ENCODE measurements around the gene TRPM4. TPM values are rescaled to one million over a fixed set of nuclear protein-coding genes. Genes with fewer than 3 reads are reported as not detected.
"Not testable (repeated sequence)": the region's sequence is repeated elsewhere in the genome, so short reads cannot be mapped to it uniquely, and the experiment has no call there.

TRPM4 gene
- total RNA-seq, 4 donors from 2014 or later: 7.6 to 28.9 (median 18.0) TPM

DNA sequence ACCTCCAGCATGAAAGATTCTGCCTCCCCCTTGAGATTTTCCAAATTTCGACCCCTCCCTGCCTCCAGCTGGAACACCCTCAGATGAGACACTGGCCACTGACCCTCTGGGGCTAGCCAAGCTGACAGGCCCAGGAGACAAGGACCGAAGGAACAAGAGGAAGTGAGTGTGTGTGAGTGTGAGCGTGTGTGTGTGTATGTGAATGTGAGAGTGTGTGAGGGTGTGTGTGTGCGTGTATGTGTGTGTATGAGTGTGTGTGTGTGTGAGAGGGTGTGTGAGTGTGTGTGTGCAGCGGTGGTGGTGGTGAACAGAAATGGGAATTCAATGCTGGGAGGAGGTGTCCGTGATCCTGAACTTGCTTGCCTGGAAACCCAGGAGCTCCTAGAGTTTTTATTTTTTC, 16.2 kb upstream of the TRPM4 start:
- DNase-seq: no peak
- Histone ChIP-seq H3K27me3 (peaks cover 0 to under 1% (median 0%) of the 10 kb centered on the region in 4 donors), H3K4me3 (no peak overlapping the region), H3K36me3 (no peaks in the 10 kb centered on the region), H3K9me3 (no peaks in the 10 kb centered on the region), H3K4me1 (peaks cover 8 to 35% (median 16%) of the 10 kb centered on the region in 3 donors), H3K27ac (no peak overlapping the region)
- 83 to 85% methylated on average over 6 of the region's 6 CpGs for WGBS, 2 donors
- intact Hi-C loops (cut with DNase I): no loop called here
- TF ChIP-seq POLR2A (IDR thresholded peaks at IDR 0.05): no peak
- TF ChIP-seq, protein P1, sequence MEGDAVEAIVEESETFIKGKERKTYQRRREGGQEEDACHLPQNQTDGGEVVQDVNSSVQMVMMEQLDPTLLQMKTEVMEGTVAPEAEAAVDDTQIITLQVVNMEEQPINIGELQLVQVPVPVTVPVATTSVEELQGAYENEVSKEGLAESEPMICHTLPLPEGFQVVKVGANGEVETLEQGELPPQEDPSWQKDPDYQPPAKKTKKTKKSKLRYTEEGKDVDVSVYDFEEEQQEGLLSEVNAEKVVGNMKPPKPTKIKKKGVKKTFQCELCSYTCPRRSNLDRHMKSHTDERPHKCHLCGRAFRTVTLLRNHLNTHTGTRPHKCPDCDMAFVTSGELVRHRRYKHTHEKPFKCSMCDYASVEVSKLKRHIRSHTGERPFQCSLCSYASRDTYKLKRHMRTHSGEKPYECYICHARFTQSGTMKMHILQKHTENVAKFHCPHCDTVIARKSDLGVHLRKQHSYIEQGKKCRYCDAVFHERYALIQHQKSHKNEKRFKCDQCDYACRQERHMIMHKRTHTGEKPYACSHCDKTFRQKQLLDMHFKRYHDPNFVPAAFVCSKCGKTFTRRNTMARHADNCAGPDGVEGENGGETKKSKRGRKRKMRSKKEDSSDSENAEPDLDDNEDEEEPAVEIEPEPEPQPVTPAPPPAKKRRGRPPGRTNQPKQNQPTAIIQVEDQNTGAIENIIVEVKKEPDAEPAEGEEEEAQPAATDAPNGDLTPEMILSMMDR (IDR thresholded peaks at IDR 0.05): no peak

DNA sequence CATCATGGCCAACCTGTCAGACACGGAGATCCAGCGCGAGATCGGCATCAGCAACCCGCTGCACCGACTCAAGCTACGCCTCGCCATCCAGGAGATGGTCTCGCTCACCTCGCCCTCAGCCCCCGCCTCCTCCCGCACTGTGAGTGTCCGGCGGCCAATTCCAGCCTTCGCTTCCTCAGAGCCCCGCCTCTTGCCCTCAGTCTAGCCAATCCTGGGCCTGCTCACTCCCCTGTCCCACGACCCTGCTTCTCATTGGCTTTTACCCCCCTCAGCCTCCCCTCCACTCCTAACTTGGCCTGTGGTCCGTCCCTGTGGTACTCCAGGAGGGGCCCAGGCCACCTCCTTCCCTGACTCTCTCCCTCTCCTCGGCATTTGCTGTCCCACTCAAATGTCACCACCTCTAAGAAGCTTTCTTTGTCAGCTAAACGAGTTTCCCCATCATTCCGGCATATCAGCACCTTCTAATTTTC, 14.7 kb upstream of the TRPM4 start:
- intact Hi-C loops (cut with DNase I): no loop called here
- 2 to 6% methylated on average over 16 to 21 of the region's 21 CpGs for WGBS, 2 donors

DNA sequence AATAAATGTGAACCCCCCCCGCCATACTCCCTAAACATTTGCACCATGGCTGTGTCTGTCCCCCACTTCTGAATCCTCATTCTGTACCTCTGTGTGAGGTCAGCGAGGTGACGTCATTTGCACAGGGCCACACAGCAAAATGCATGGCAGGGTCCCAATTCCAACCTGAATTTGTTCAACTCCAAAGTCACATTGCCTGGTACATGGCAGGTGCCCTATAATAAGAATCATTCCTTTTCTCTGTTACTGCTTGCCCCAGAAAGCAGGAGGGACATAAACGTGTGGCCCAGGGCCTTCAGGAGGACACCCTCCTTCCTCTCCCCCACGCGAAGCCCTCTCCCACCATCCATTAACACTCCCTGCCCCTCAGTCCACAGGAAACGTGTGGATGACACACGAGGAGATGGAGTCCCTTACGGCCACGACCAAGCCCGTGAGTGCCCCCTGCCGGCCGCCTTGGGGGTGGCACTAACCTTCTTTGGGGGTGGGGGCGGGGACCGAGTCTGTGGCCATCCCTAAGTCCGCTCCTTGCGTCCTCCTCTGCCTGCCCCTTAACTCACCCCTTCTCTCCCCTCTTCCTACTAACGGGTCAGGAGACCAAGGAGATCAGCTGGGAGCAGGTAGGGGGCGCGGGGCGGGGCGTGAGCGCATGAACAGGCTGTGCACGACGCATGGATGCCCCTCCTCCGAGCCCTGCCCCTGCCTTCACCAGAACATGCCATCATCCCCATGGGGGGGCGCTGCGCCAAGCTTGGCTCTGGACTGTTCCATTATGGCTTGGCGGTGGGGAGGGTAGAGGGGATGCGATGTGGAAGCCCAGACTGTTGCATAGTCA, 11.8 kb upstream of the TRPM4 start:
- Histone ChIP-seq H3K4me3 (peak overlapping the region in 2 of 4 donors; percentile 15 to 56), H3K36me3 (no peaks in the 10 kb centered on the region), H3K9me3 (no peaks in the 10 kb centered on the region), H3K4me1 (peaks cover 17 to 56% (median 25%) of the 10 kb centered on the region in 3 donors), H3K27ac (no peak overlapping the region), H3K27me3 (peaks cover 0 to 13% (median 0%) of the 10 kb centered on the region in 4 donors)
- no peak for DNase-seq
- 13 to 18% methylated on average over 8 to 14 of the region's 30 CpGs for WGBS, 2 donors
- TF ChIP-seq, protein P1 (IDR thresholded peaks at IDR 0.05): peak; percentile 69 to 90 (median 78)
- no peak for TF ChIP-seq POLR2A (IDR thresholded peaks at IDR 0.05)
- intact Hi-C loops (cut with DNase I): loop anchor here (5.0 kb wide), 1 partner anchor 48 kb away; no protein-coding TSS in a partner anchor

More for the DNA sequence above, 14.7 kb upstream of the TRPM4 start:
- Histone ChIP-seq H3K27ac (peak overlapping the region in 1 of 4 donors; percentile 3), H3K27me3 (peaks cover 0 to 5% (median 0%) of the 10 kb centered on the region in 4 donors), H3K4me1 (peaks cover 8 to 28% (median 9%) of the 10 kb centered on the region in 3 donors), H3K4me3 (peak overlapping the region in 3 of 4 donors; percentile 32 to 65 (median 43)), H3K9me3 (no peaks in the 10 kb centered on the region), H3K36me3 (no peaks in the 10 kb centered on the region)
- no peak for DNase-seq
- TF ChIP-seq, protein P1 (IDR thresholded peaks at IDR 0.05): no peak
- no peak for TF ChIP-seq POLR2A (IDR thresholded peaks at IDR 0.05)

DNA sequence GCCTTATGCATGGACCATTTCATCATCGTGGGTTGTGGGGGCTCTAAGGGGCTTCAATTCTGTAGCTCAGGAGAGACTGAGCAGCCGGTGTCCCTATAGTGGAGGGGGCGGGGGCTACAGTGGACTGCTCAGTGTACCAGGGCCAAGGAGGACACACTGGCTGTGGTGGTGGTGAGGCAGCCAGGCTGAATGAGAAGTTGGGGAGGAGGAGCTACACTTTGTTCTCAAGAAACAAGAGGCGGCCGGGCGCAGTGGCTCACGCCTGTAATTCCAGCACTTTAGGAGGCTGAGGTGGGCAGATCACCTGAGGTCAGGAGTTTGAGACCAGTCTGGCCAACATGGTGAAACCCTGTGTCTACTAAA, 11.2 kb upstream of the TRPM4 start:
- H3K27ac ChIP-seq, H3K36me3 ChIP-seq, DNase-seq, H3K9me3 ChIP-seq: not testable (repeated sequence)
- 50 to 57% methylated on average over 4 to 7 of the region's 7 CpGs for WGBS, 2 donors
- H3K4me1 ChIP-seq: peaks cover 23 to 62% (median 31%) of the 10 kb centered on the region in 3 donors
- intact Hi-C loops (cut with DNase I): loop anchor here (5.0 kb wide), 1 partner anchor 49 kb away; no protein-coding TSS in a partner anchor
- peaks cover 0 to 13% (median 0%) of the 10 kb centered on the region in 4 donors for H3K27me3 ChIP-seq
- peak overlapping the region in 1 of 4 donors; percentile 56 for H3K4me3 ChIP-seq

DNA sequence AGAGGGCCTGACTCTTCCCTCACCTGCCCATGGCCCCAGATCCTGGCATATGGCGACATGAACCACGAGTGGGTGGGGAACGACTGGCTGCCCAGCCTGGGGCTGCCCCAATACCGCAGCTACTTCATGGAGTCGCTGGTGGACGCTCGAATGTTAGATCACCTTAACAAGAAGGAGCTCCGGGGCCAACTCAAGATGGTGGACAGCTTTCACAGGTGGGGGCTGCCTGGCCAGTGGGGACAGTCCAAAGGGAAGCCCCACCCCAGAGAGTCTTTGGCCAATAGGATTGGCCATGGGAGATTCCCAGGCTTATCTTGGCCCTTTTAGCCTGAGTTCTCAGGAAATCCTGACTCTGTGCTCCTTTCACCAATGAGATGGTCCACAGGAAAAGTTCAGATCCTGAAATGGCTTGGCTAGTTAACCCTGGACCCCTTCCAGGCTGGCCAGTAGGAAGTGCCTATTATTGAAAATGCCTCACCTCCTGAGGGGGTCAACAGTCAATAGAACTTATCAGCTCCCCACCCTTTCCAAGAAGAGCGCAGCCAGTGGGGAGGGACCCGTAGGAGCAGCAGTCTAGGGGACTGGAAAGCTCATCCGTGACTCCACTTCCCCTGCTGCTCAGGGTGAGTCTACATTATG, 9.4 kb upstream of the TRPM4 start:
- peaks cover 0 to 13% (median 0%) of the 10 kb centered on the region in 4 donors for H3K27me3 ChIP-seq
- no peaks in the 10 kb centered on the region for H3K9me3 ChIP-seq
- peaks cover 31 to 60% (median 33%) of the 10 kb centered on the region in 3 donors for H3K4me1 ChIP-seq
- 62 to 86% methylated on average over 7 of the region's 11 CpGs for WGBS, 2 donors
- no peaks in the 10 kb centered on the region for H3K36me3 ChIP-seq
- intact Hi-C loops (cut with DNase I): loop anchor here (5.0 kb wide), 1 partner anchor 51 kb away; no protein-coding TSS in a partner anchor
- no peak for DNase-seq
- peak overlapping the region in 3 of 4 donors; percentile 64 to 70 (median 64) for H3K4me3 ChIP-seq
- no peak for TF ChIP-seq POLR2A (IDR thresholded peaks at IDR 0.05)
- peak overlapping the region; percentile 62 to 83 (median 72) for H3K27ac ChIP-seq

All from esophagus squamous epithelium (tissue), 5 donors.